ENCODE data around the gene ATAD3A.

Gene ATAD3A

GRCh38 chr1:1562556-1563195 is 50.7 kb downstream of the ATAD3A start:
- Histone ChIP-seq H3K4me2 (ENCODE audit: low read depth, low read length, poor library complexity, severe bottlenecking) (no peak overlapping the region), H4K20me1 (ENCODE audit: low read depth, low read length) (peaks cover 13% of the 10 kb centered on the region; the same call in 1 of the 2 replicates), H3K9me3 (ENCODE audit: insufficient read depth, low read length) (no peaks in the 10 kb centered on the region), H3K9me2 (replicated peaks; ENCODE audit: insufficient read depth, low read length) (no peaks in the 10 kb centered on the region), H3K36me3 (ENCODE audit: low read length) (no peaks in the 10 kb centered on the region; the same call in 1 of the 2 replicates), H3F3A (ENCODE audit: insufficient read depth) (peaks cover 4% of the 10 kb centered on the region; the same call in 1 of the 2 replicates), H2AFZ (ENCODE audit: low read depth, low read length, severe bottlenecking) (no peak overlapping the region), H3K27ac (ENCODE audit: low read depth, low read length) (no peak overlapping the region), H3K79me2 (ENCODE audit: insufficient read depth, low read length) (peaks cover 33% of the 10 kb centered on the region), H3K9ac (ENCODE audit: low read length) (no peak overlapping the region), H3K4me3 (ENCODE audit: insufficient read depth, low read length, poor library complexity, severe bottlenecking) (no peak overlapping the region), H3K27me3 (ENCODE audit: low read length) (no peaks in the 10 kb centered on the region)
- TF ChIP-seq EZH2phosphoT487 (conservative IDR thresholded peaks at IDR 0.05; ENCODE audit: low read length): no peak
- TF ChIP-seq, protein P1, sequence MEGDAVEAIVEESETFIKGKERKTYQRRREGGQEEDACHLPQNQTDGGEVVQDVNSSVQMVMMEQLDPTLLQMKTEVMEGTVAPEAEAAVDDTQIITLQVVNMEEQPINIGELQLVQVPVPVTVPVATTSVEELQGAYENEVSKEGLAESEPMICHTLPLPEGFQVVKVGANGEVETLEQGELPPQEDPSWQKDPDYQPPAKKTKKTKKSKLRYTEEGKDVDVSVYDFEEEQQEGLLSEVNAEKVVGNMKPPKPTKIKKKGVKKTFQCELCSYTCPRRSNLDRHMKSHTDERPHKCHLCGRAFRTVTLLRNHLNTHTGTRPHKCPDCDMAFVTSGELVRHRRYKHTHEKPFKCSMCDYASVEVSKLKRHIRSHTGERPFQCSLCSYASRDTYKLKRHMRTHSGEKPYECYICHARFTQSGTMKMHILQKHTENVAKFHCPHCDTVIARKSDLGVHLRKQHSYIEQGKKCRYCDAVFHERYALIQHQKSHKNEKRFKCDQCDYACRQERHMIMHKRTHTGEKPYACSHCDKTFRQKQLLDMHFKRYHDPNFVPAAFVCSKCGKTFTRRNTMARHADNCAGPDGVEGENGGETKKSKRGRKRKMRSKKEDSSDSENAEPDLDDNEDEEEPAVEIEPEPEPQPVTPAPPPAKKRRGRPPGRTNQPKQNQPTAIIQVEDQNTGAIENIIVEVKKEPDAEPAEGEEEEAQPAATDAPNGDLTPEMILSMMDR (IDR thresholded peaks at IDR 0.05; ENCODE audit: insufficient read depth, low read length, poor library complexity, severe bottlenecking): no peak

DNA sequence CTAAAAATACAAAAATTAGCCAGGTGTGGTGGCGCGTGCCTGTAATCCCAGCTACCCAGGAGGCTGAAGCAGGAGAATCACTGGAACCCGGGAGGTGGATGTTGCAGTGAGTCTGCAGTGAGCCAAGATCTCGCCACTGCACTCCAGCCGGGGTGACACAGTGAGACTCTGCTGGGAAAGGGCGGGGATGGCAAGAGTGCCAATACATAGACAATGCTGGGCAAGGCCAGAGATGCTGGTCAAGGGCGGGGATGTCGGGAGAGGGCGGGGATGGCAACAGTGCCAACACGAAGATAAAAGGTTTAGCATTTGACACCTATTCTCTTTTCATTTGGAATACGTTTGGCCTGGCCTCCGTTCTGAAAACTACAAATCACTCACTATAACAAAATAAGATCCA is 51.7 kb downstream of the ATAD3A start:
- no peaks in the 10 kb centered on the region for H3K9me3 ChIP-seq (ENCODE audit: insufficient read depth, low read length)
- H3K79me2 ChIP-seq (ENCODE audit: insufficient read depth, low read length): peaks cover 43% of the 10 kb centered on the region
- no peaks in the 10 kb centered on the region for H3K27me3 ChIP-seq (ENCODE audit: low read length)
- no peak overlapping the region for H2AFZ ChIP-seq (ENCODE audit: low read depth, low read length, severe bottlenecking)
- peaks cover 13% of the 10 kb centered on the region; the same call in 1 of the 2 replicates for H4K20me1 ChIP-seq (ENCODE audit: low read depth, low read length)
- H3K9ac ChIP-seq (ENCODE audit: low read length): no peak overlapping the region
- no peak overlapping the region for H3K27ac ChIP-seq (ENCODE audit: low read depth, low read length)
- no peaks in the 10 kb centered on the region for H3K9me2 ChIP-seq (replicated peaks; ENCODE audit: insufficient read depth, low read length)
- H3K4me2 ChIP-seq (ENCODE audit: low read depth, low read length, poor library complexity, severe bottlenecking): no peak overlapping the region
- no peak for TF ChIP-seq EZH2phosphoT487 (conservative IDR thresholded peaks at IDR 0.05; ENCODE audit: low read length)
- TF ChIP-seq, protein P1 (IDR thresholded peaks at IDR 0.05; ENCODE audit: insufficient read depth, low read length, poor library complexity, severe bottlenecking): no peak
- H3F3A ChIP-seq (ENCODE audit: insufficient read depth): peaks cover under 1% of the 10 kb centered on the region; the same call in 1 of the 2 replicates
- no peak overlapping the region for H3K4me3 ChIP-seq (ENCODE audit: insufficient read depth, low read length, poor library complexity, severe bottlenecking)
- no peaks in the 10 kb centered on the region; the same call in 1 of the 2 replicates for H3K36me3 ChIP-seq (ENCODE audit: low read length)

- no peaks in the 10 kb centered on the region for H3K9me3 ChIP-seq (ENCODE audit: insufficient read depth, low read length)
- no peaks in the 10 kb centered on the region for H3K9me2 ChIP-seq (replicated peaks; ENCODE audit: insufficient read depth, low read length)
- H3K79me2 ChIP-seq (ENCODE audit: insufficient read depth, low read length): peaks cover 49% of the 10 kb centered on the region
- no peaks in the 10 kb centered on the region; the same call in 1 of the 2 replicates for H3K36me3 ChIP-seq (ENCODE audit: low read length)
- peaks cover 15% of the 10 kb centered on the region; the same call in 1 of the 2 replicates for H4K20me1 ChIP-seq (ENCODE audit: low read depth, low read length)
- H3K4me3 ChIP-seq (ENCODE audit: insufficient read depth, low read length, poor library complexity, severe bottlenecking): no peak overlapping the region
- H3F3A ChIP-seq (ENCODE audit: insufficient read depth): no peaks in the 10 kb centered on the region
- H3K9ac ChIP-seq (ENCODE audit: low read length): no peak overlapping the region
- H3K27ac ChIP-seq (ENCODE audit: low read depth, low read length): no peak overlapping the region
- H3K27me3 ChIP-seq (ENCODE audit: low read length): no peaks in the 10 kb centered on the region
- TF ChIP-seq, protein P1 (IDR thresholded peaks at IDR 0.05; ENCODE audit: insufficient read depth, low read length, poor library complexity, severe bottlenecking): no peak
- TF ChIP-seq EZH2phosphoT487 (conservative IDR thresholded peaks at IDR 0.05; ENCODE audit: low read length): no peak
- H3K4me2 ChIP-seq (ENCODE audit: low read depth, low read length, poor library complexity, severe bottlenecking): no peak overlapping the region
- no peak overlapping the region for H2AFZ ChIP-seq (ENCODE audit: low read depth, low read length, severe bottlenecking)
Measured at GRCh38 chr1:1564268-1564667, 52.3 kb downstream of the ATAD3A start.

Data from SU-DHL-6 (cell line).